GM23248 (cell line): Measurements from ENCODE around the gene SMYD3.

Source experiments
- EZH2 ChIP-seq: fragments of 200-600 bp; sonication (generic); IDR thresholded peaks from 2 replicates; pipeline ENCODE4 v1.6.1; 2018; ENCODE audit warnings: antibody characterized with exemption, mild to moderate bottlenecking; ENCODE audit not compliant: insufficient read depth, poor library complexity, severe bottlenecking
- EZH2phosphoT487 ChIP-seq: fragments of 200-600 bp; sonication (generic); IDR thresholded peaks from 2 replicates; pipeline ENCODE4 v1.6.1; 2018; ENCODE audit warnings: antibody characterized with exemption, moderate library complexity, mild to moderate bottlenecking, low read depth; ENCODE audit not compliant: insufficient read depth

- TF ChIP-seq EZH2 (no peak), EZH2phosphoT487 (no peak)
Observed at GRCh38 chr1:245923215-245923614, 583.9 kb downstream of the SMYD3 start.
